ENCODE data around the gene STXBP5.

DNA sequence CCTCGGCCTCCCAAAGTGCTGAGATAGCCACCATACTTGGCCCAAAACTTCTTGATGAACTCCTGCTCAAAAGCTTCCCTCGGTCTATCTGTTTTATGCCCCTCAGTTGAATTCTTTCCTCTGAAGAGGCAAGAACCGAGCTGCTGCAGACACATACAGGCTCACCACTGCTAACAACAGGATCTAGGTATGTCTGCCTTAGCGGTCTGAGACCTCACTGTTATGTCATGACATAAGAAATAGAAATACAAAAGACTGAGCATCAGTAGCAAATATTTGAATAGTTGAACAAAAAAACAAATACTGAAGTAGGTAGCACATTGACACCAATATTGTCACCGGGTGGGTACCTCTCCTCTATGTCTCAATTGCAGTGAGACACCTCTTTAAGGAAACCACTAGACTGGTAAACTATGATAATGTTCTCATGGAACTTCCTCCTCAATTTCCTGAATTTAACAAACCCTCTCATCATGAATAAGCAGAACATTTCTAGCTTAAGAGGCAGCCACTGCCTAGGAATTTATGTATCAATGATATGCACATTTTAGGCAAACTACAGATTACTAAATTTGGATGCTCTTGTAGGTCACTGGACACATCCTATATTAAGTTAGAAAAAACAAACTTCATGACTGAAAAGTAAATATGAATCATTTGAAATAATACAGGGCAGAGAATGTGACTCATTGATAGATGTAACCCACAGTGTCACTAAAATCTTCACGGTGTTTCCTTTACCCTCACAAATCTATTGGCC lies 9.4 kb upstream of the STXBP5 start:
- TF ChIP-seq, protein P1, sequence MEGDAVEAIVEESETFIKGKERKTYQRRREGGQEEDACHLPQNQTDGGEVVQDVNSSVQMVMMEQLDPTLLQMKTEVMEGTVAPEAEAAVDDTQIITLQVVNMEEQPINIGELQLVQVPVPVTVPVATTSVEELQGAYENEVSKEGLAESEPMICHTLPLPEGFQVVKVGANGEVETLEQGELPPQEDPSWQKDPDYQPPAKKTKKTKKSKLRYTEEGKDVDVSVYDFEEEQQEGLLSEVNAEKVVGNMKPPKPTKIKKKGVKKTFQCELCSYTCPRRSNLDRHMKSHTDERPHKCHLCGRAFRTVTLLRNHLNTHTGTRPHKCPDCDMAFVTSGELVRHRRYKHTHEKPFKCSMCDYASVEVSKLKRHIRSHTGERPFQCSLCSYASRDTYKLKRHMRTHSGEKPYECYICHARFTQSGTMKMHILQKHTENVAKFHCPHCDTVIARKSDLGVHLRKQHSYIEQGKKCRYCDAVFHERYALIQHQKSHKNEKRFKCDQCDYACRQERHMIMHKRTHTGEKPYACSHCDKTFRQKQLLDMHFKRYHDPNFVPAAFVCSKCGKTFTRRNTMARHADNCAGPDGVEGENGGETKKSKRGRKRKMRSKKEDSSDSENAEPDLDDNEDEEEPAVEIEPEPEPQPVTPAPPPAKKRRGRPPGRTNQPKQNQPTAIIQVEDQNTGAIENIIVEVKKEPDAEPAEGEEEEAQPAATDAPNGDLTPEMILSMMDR (IDR thresholded peaks at IDR 0.05): no peak
- TF ChIP-seq POLR2A (IDR thresholded peaks at IDR 0.05): no peak
